GM12892 (cell line): ENCODE data around the gene CCNK.

ENCODE experiments used
- POLR2A ChIP-seq: IDR thresholded peaks from 2 replicates; pipeline ENCODE4 v1.6.1; 2011; ENCODE audit warnings: low read depth, low read length, control low read depth
- POLR2AphosphoS5 ChIP-seq: IDR thresholded peaks from 2 replicates; pipeline ENCODE4 v1.6.1; 2011; ENCODE audit warnings: low read depth, low read length, control low read depth

DNA sequence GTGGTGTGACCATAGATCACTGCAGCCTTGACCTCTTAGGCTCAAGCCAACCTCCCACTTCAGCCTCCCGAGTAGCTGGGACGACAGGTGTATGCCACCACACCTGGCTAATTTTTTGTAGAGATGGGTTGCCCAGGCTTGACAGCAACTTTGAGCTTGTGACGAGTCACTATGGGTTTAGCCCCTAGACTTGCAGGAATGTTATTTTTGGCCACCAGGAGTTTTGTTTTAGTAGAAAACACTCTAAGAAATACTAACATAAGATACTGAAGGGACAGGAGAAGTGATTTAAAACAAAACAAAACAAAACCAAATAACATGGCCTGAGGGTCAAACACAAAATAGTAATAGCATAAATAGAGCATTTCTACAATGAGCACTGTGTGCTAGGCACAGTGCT lies 27.0 kb upstream of the CCNK start:
- TF ChIP-seq POLR2AphosphoS5 (no peak), POLR2A (no peak)
